Measurements from ENCODE around the gene RUNX2. TPM values are rescaled to one million over a fixed set of nuclear protein-coding genes. Genes with fewer than 3 reads are reported as not detected.

The RUNX2 gene
- polyA plus RNA-seq, 1 of the 3 experiments (the other 2 are of a cell fraction): 4.4 TPM

DNA sequence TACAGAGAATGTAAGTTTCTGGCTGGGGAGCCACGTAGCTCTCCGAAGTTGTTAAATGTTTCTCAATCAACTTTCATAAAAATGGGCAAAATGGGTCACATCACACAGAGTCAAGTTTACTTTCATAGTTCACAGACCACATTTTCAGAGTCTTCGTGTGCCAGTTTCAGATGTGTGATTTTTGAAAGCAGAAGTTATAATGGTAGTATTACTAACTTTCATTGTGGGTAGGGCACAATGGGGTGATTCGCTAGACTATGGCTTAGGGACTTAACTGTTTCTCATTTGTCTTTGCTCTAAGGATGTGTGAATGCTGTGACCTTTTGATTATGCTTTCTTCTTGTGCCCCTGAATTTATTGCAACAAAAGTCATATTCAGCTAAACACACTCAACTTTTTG lies 158.6 kb downstream of the RUNX2 start:
- Histone ChIP-seq H2AFZ (ENCODE audit: low read depth) (no peak overlapping the region), H3F3A (replicated peaks; ENCODE audit: insufficient read depth) (peaks cover 6% of the 10 kb centered on the region), H4K20me1 (ENCODE audit: insufficient read depth) (no peaks in the 10 kb centered on the region), H3K9ac (no peak overlapping the region), H3K4me3 (ENCODE audit: low read depth in 2 of 2, low read length in 1 of 2) (no peak overlapping the region), H3K27ac (ENCODE audit: low read depth in 2 of 2, low read length in 1 of 2) (no peak overlapping the region), H3K27me3 (ENCODE audit: insufficient read depth) (no peaks in the 10 kb centered on the region), H3K9me2 (no peaks in the 10 kb centered on the region), H3K36me3 (replicated peaks in 1 of 2; ENCODE audit: control insufficient read depth in 1 of 2, insufficient read depth in 2 of 2, low read length in 1 of 2) (no peaks in the 10 kb centered on the region), H3K9me3 (no peaks in the 10 kb centered on the region), H3K4me2 (no peak overlapping the region), H3K79me2 (ENCODE audit: insufficient read depth) (peaks cover 4% of the 10 kb centered on the region; the same call in 1 of the 2 replicates), H3K4me1 (ENCODE audit: control insufficient read depth in 1 of 2, insufficient read depth in 2 of 2, low read depth in 1 of 2, low read length in 1 of 2) (peaks cover 0 to 22% of the 10 kb centered on the region in 2 experiments; a peak in 2 of 4 replicates)
- ChIA-PET POLR2A (no interaction called here), CTCF (no interaction called here)
- WGBS (ENCODE audit: low lambda C conversion rate): 48% methylated on average over 4 of the region's 4 CpGs
- no peak for DNase-seq
- TF ChIP-seq USF1 (IDR thresholded peaks at IDR 0.05; ENCODE audit: borderline replicate concordance, low read depth): no peak
- TF ChIP-seq GATA2 (CRISPR knock-in tag; IDR thresholded peaks at IDR 0.05): no peak
- no peak for TF ChIP-seq EP300 (IDR thresholded peaks at IDR 0.05; ENCODE audit: borderline replicate concordance in 1 of 2, low read depth in 1 of 2, low read length in 1 of 2)
- no peak for TF ChIP-seq GABPA (IDR thresholded peaks at IDR 0.05; ENCODE audit: low read depth)
- no peak for TF ChIP-seq EZH2phosphoT487 (IDR thresholded peaks at IDR 0.05; ENCODE audit: borderline replicate concordance, low read depth)
- no peak for TF ChIP-seq SMC3 (IDR thresholded peaks at IDR 0.05; ENCODE audit: low read depth, low read length)
- TF ChIP-seq RFX5 (IDR thresholded peaks at IDR 0.05; ENCODE audit: low read length): no peak

- Histone ChIP-seq H3K9ac (no peak overlapping the region), H3K27me3 (ENCODE audit: insufficient read depth) (no peaks in the 10 kb centered on the region), H3K4me2 (no peak overlapping the region), H3K36me3 (replicated peaks in 1 of 2; ENCODE audit: control insufficient read depth in 1 of 2, insufficient read depth in 2 of 2, low read length in 1 of 2) (peaks cover 0 to 3% of the 10 kb centered on the region in 2 experiments), H3K9me3 (no peaks in the 10 kb centered on the region), H3K4me1 (ENCODE audit: control insufficient read depth in 1 of 2, insufficient read depth in 2 of 2, low read depth in 1 of 2, low read length in 1 of 2) (peaks cover 0 to 13% of the 10 kb centered on the region in 2 experiments; a peak in 2 of 4 replicates), H2AFZ (ENCODE audit: low read depth) (no peak overlapping the region), H3K9me2 (no peaks in the 10 kb centered on the region), H3K79me2 (ENCODE audit: insufficient read depth) (peaks cover 4% of the 10 kb centered on the region; the same call in 1 of the 2 replicates), H3K4me3 (ENCODE audit: low read depth in 2 of 2, low read length in 1 of 2) (no peak overlapping the region), H3K27ac (ENCODE audit: low read depth in 2 of 2, low read length in 1 of 2) (no peak overlapping the region), H4K20me1 (ENCODE audit: insufficient read depth) (no peaks in the 10 kb centered on the region), H3F3A (replicated peaks; ENCODE audit: insufficient read depth) (peaks cover 6% of the 10 kb centered on the region)
- no peak for DNase-seq
- TF ChIP-seq YY1 (IDR thresholded peaks at IDR 0.05; ENCODE audit: low read depth) (no peak), REST (IDR thresholded peaks at IDR 0.05; ENCODE audit: low read depth, low read length) (no peak), CTCF (IDR thresholded peaks at IDR 0.05) (no peak), JUND (IDR thresholded peaks at IDR 0.05) (no peak), POLR2AphosphoS5 (IDR thresholded peaks at IDR 0.05; ENCODE audit: low read depth, low read length) (no peak), GABPA (IDR thresholded peaks at IDR 0.05; ENCODE audit: low read depth) (no peak), PBX3 (IDR thresholded peaks at IDR 0.05) (no peak), RFX5 (IDR thresholded peaks at IDR 0.05; ENCODE audit: low read length) (no peak), RCOR1 (IDR thresholded peaks at IDR 0.05; ENCODE audit: low read length) (no peak), SIN3A (IDR thresholded peaks at IDR 0.05; ENCODE audit: borderline replicate concordance, low read depth, low read length) (no peak)
- TF ChIP-seq, protein P1, sequence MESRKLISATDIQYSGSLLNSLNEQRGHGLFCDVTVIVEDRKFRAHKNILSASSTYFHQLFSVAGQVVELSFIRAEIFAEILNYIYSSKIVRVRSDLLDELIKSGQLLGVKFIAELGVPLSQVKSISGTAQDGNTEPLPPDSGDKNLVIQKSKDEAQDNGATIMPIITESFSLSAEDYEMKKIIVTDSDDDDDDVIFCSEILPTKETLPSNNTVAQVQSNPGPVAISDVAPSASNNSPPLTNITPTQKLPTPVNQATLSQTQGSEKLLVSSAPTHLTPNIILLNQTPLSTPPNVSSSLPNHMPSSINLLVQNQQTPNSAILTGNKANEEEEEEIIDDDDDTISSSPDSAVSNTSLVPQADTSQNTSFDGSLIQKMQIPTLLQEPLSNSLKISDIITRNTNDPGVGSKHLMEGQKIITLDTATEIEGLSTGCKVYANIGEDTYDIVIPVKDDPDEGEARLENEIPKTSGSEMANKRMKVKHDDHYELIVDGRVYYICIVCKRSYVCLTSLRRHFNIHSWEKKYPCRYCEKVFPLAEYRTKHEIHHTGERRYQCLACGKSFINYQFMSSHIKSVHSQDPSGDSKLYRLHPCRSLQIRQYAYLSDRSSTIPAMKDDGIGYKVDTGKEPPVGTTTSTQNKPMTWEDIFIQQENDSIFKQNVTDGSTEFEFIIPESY (IDR thresholded peaks at IDR 0.05; ENCODE audit: borderline replicate concordance, low read depth): no peak
- TF ChIP-seq, protein P2, sequence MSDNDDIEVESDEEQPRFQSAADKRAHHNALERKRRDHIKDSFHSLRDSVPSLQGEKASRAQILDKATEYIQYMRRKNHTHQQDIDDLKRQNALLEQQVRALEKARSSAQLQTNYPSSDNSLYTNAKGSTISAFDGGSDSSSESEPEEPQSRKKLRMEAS (IDR thresholded peaks at IDR 0.05; ENCODE audit: low read depth): no peak
- ChIA-PET POLR2A (no interaction called here), CTCF (interaction anchor here (0.7 kb wide), 1 partner anchor 137 kb away, joined by 3 read pairs; no protein-coding TSS in a partner anchor)
Observed at GRCh38 chr6:45487645-45488044, 159.5 kb downstream of the RUNX2 start.
